NCI-H1417 treated with DMSO at 0.1 percent for 48 hours (cell line): ENCODE results near the gene MAP3K8.

Experiments
- DNase-seq: peaks from one replicate; lab custom pipeline; 2025; lab: John Stamatoyannopoulos, UW

The MAP3K8 gene

DNA sequence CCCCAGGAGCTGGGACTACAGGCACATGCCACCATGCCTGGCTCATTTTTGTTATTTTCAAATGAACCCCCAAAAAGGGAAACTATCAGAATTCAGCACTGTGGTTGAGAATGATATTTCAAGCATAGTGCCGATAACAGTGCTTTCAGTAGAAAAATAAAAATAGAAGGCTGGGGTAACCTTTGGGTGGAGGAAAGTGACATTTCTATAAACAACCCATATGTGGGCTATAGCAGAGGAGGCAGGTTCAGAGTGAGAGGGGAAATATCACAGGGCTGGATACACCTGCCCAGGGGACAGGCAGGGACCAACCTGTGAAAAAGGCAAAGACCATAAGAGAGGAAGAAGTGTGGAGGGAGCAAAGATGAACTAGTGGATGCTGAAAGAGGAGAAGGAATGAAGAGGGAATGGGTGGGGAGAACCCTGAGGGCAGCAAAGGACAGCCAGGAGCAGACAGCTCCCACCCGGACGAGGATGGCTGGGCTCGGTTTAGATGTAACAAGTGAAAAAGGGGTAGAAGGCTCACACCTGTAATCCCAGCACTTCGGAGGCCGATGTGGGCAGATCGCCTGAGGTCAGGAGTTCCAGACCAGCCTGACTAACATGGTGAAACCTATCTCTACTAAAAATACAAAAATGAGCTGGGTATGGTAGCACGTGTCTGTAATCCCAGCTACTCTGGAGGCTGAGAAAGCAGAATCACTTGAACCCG, 56.5 kb downstream of the MAP3K8 start:
- DNase-seq: no peak

DNA sequence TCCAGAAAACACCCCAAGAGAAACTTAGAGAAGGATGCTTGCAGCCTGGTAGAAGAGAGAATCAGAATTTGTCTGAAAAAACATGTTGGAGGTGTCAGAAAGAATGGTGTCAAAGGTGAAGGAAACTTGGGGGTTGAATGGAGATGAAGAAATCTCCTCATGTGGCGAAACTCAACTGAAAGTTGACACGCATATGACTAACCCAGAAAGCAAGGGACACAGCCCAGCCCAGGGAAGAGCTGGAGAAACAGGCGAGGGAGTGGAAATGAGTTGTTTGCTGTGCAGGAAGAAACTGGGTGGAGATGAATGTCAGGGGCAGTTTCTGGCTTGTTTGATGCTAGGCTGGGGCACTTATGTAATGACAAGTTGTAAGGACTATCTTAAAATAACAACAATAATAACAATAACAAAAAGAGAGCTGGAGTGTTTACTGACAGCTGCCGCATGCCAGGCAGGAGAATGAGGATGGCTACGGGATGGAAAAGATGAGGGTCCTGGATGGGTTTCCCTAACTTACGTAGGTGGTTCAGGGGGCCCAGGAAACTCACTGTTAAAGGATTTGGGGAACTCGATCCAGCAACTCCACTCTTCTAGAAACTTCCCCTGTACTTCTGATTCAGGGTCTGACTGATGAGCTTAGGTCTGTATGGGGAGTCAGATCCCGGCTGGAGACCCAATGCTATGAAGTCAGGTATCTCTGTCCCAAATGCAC, 57.4 kb downstream of the MAP3K8 start:
- DNase-seq: no peak

DNA sequence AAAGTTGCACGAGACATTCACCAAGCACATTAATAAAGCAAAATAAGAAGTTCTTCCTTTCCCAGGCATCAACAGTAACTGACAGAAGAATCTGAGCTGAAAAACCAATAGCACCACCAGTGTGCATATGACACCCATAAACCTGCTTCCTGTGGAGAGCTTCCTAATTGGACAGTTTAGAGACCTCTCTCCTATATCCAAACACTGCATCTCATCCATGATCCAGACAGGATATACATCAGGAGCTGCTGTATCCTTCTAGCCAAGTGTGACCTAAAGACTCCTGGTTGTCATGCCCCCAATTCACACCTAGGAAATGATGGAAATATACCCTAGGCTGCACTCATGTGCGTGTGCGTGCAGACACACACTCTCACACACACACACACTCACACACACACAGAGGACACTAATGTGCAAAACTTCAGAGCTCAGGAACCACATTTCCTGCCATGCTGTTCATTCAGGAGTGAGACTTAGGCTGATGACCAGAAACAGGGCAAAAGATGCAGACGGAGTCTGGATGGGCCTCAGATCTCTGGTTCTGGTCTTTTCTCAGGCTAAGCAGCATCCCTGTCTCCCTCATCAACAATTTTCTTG, 58.0 kb downstream of the MAP3K8 start:
- no peak for DNase-seq

DNA sequence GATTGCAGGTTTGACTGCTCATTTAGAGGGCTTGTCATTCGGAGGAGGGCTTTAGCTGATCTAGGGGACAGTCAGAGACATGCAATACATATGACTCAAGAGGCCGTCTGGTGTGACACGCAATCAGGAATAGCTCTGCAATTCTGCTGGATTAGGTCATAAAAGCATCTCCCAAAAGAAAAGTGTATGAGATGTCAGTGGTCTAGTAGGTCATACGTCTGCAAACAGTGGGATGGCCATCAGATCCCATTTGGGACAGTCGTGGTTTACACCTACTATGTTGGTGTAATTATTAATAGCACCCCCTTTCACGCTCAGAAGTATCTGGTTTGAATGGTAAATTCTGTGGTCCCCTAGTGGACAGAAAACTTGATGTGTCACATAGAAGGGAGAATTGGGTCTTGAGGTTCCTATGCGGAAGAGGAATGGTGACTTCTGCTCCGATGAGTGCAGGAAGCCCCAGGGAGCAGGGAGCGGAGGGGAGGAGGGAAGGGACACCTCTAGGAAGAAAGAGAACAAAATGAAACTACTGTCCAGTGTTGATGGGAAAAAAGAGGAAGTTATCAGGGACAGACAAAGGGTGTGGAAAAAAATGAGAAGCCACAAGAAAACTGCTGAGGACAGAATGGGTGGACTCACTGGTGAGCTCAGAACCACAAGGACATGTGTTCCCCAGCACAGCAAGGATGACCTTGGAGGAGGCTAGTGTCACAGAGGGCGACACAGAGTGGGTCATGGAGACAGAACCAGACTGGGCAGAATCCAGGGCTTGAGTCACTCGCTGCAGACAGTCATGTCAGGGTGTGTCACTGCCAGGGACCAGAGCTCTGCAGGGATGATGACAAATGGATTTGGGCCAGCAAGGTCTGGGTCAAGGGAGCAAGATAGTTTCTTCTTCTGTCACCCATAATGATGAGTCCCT, 59.9 kb downstream of the MAP3K8 start:
- no peak for DNase-seq

DNA sequence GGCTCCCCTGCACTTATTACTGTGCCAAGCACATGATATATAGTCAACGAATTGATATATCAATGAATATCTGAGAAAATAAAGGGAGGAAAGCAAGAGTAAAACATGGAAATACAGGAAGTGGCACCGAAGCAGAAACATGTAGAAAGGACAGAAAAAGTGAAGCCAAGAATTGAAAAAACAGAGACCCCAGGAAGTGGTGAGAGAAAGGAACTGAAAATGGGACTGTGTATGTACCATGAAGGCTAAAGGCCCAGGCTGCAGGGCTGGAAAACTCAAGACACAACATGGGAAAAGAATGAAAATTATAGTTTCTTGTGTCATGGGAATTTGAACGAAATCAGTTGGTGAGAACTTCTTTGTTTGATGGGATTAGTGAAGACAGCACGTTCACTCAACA, 60.6 kb downstream of the MAP3K8 start:
- DNase-seq: no peak

DNA sequence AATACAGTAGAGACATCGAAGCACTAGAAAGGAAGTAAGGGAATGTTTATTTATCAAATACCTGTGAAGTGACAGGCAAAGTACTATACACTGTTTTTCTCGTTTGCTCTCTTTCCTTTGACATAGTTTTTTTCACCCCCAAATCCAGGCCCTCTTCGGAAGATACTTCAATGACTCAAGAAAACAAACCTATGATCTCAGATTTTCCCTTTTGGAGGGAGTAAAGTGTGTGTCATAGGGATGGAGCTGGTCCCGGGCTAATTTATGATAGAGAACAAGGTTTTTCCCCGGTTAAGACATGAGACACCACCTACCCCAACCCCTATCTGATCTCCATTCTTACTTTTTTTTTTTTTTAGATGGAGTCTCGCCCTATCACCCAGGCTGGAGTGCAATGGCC, 61.7 kb downstream of the MAP3K8 start:
- no peak for DNase-seq

DNA sequence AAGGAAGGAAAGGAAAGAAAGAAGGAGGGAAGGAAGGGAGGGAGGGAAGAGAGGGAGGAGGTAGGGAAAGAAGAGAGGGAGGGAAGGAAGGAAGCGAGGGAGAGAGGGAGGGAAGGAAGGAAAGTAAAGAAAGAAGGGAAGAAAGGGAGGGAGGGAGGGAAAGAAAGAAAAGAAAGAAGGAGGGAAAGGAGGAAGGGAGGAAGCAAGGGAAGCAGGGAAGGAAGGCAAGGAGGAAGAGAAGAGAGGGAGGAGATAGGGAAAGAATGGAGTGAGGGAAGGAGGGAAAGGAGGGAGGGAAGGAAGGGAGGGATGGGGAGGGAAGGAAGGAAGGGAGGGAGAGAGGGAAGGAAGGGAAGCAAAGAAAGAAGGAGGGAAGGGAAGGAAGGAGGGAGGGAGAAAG, 65.8 kb downstream of the MAP3K8 start:
- no peak for DNase-seq

DNA sequence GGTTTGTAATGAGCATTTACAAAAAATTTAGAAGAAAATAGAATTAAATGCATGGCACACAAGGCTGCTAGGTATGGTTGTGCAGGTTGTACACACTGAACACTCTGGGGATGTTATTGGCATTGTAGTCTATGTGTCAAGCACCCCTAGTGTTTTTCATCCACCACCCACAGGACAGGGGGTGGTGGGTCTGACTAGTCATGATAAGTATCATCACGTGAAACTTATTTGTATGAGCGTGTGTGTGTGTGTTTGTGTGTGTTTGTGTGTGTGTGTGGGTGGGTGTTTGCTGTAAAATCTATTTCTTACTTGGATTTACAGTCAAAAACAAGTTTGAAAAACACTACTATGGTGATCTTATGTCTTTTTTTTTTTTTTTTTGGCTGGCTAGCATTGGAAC, 66.5 kb downstream of the MAP3K8 start:
- no peak for DNase-seq

DNA sequence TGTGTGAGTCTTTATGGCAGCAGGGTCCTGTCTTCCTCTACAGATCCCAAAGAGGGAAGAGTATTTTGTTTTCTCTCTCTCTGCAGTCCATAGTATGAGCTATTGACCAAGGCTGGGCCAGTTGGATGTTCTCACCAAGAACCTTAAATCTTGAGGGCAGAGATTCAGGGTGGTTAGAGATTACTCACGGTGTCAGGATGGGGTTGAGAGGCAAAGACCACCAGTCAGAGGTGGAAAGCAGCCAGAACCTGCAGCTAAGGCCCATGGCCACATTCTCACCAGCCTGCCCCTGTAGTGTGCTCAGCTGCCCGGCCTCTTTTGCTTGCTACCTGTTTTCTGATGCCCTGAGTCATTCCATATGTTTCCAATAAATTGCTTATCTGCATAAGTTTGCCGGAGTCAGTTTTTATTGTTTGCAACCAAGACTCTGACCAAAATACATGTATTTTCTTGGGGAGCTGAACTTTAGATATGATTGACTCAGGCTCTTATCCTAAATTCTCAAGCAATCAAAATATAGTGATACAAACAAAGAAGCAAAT, 67.0 kb downstream of the MAP3K8 start:
- no peak for DNase-seq

DNA sequence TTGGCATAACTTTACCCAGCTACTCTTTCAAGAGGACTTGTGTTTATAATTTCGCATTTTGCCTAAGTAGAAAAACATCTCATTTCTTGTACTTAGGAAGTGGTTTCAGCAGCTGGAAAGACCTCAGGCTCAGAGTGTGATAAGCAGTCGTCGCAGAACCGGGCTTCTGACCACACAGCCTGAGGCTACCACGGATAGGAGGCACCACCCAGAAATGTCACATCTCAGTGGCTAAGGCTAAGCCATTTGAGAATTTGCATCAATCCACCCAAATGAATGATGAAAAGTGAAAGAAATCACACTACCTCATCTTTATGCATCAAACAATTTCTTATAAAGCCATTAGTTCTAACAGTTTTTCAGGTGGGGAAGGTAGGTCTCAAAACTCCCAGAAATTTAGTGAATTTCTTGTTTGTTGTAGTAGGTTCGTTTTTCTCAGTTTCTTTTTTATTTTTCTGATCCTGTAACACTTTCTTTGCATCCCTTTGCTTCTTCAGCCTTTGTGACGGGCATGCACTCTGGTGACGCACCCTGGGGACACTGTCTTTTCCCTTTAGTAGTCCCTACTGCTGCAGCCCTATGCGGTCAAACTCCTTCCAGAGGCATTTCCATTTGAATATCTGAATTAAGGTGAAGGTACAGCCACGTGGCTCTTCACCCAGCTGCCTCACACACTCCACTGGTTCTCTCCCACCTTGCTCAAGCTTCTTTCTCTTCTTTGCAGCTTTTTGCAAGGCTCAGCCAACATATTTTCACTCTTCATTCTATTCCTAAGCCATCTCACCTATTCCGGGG, 68.5 kb downstream of the MAP3K8 start:
- no peak for DNase-seq

DNA sequence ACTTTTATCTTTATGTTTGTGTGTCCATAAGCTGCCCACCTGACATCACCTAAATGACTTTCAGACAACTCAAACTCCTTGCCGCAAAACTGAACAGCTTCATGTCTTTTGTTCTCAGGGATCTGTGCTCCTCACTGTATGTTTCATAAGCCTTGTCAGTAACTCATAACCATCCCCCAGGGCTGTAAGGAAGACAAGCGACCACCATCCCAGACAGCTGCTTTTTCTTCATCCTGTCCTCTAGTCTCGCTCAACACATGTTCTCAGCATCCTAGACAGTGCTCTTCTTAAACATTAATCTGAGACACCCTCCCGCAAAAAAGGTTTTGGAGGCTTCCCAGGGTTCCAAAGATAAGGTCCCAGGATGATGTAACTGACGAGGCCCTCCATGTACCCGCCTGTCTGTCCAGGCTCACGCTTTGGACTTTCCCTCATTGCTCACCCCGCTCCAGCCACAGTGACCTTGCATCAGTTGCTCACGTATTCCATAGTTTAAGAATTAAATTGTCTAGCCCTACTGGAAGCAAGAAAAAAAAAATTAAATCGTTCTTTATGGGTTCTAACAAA, 69.8 kb downstream of the MAP3K8 start:
- DNase-seq: no peak

DNA sequence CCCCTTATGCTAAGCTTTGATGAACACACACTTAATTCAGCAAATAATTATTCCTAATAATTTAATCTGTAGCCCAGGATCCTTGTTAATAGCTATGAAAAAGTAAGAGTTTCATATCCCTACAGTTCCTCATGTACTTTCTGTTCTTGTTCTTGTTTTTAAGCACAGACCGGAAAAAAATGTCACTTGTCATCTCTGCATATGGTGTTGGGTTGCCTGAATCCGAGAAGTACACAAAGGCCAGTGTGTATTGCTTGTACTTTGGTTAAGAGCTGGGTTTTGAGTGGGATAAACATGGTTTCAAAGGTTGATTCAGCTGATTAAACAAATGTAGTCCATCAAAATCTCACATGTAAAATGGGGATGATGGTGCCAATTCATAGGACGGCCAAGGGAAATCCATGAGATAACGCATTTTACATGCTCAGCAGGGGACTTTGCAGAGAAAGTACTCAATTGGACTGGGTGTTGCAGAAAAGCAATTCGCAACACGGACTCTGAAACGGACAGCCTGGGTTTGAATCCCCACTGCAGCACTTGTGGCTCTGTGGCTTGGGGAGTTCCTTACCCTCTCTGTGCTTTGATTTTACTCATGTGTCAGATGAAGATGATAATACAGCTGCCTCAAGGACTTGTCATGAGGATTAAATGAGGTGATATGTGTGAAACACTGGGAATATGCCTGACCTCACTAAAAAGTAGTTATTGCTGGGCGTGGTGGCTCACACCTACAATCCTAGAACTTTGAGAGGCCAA, 71.7 kb downstream of the MAP3K8 start:
- DNase-seq: no peak

DNA sequence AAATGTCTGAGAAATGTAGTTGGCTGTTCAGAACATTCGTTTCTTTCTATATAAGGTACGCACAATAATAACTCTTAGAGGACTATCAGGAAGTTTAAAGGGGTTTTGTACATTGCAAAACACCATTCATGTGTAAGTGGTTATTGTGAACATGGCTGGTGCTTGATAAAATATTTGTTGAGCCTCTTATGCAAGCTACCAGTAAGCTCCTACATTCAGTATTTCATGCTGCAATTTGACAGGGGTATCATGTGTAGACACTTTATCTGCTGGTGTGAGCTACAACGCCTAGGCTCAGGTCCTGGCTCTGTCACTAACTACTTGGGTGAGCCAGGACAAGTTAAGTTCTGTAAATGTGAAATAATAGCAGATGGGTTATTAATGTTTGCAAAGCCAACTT, 75.5 kb downstream of the MAP3K8 start:
- no peak for DNase-seq

DNA sequence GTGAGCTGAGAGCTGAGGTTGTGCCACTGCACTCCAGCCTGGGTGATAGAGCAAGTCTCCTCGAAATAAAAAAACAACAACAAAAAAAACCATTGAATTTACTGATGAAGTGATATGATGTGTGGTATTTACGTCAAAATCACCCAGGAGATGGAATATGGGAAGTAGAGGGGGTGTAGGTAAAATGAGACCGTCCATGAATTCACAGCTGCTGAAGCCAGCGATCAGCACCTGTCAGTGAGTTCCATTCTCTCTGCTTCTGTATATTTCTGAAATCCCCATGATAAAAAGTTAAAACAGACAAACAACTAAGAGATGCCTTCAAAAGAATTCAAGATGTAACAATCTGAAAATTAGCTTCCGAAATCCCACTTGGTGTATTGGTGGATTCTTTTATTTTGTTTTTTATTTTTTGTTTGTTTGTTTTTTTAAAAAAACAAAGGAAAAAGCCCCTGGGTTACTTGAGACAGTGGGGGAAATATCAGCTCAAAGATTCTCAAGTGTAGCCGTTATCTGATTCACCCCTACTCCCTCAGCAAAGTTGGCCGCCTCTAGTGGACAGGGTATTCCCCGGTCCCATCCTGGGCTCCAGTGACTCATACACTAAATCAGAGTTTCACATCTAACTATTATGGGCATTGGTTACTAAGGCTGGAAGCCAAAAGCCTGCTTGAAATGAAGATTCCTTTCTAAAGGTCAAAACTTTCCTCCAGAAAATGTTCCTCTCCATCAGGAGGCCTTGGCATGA, 76.4 kb downstream of the MAP3K8 start:
- no peak for DNase-seq

DNA sequence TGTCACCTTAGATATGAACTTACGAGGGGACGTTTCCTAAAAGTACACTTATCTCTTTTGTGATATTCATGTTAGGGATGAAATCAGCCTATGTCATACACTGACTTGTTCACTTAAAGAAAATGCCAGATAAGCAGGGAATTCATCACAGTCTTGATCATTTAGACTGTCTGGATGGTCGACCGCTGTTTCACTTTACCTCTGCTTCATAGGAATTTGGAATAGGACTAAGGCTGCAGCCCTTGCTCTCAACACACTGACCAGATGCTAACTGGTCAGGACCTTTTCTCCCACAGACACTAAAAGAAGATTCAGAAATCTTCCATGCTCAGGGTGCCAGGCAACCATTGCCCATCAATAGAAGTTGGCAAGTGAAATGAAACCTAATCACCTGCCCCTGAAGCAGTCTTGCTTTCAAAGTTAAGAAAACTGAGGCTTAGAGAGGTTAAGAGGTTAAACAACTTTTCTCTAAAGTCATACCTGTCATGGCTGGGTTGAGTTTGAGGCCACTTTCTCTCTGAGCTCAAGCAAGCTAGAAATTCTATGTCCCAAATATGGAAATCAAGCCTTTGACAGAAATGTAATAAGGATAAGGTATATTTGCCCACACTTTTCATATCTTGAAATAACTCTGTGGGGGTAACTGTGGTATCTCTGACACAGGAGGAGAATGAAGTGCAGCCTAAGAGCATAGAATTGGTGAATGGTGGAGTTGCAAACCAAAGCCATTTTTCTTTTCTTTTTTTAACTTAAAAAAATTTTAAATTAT, 77.1 kb downstream of the MAP3K8 start:
- no peak for DNase-seq
